ENCODE results near the gene KRTAP9-9.

- TF ChIP-seq POLR2A (IDR thresholded peaks at IDR 0.05; ENCODE audit: low read depth, low read length): no peak
- no peak for TF ChIP-seq TAF1 (IDR thresholded peaks at IDR 0.05; ENCODE audit: low read depth, low read length)
- no peak for TF ChIP-seq POLR2AphosphoS5 (IDR thresholded peaks at IDR 0.05; ENCODE audit: low read depth, low read length)
Measured at GRCh38 chr17:41301204-41301790, 46.1 kb downstream of the KRTAP9-9 start.

All from GM12891 (cell line).